ENCODE data around the gene ALG2. TPM values are rescaled to one million over a fixed set of nuclear protein-coding genes. Genes with fewer than 3 reads are reported as not detected.

Gene ALG2
- total RNA-seq, 3 donors from 2014 or later (not counting 1 experiment from before 2014, with no cell fraction given) = 17.3 to 23.2 (median 20.7) TPM

- Histone ChIP-seq H3K27ac (ENCODE audit: low read length) (no peak overlapping the region), H3K4me3 (ENCODE audit: low read length) (no peak overlapping the region), H3K4me1 (ENCODE audit: control insufficient read depth, insufficient read depth, low read length) (peaks cover 11% of the 10 kb centered on the region), H3K9me3 (ENCODE audit: control insufficient read depth, insufficient read depth, low read length) (no peaks in the 10 kb centered on the region), H3K36me3 (ENCODE audit: control insufficient read depth, insufficient read depth, low read length) (no peaks in the 10 kb centered on the region), H3K27me3 (ENCODE audit: control insufficient read depth, insufficient read depth, low read length) (no peaks in the 10 kb centered on the region)
- H3K27me3 Mint-ChIP-seq (ENCODE audit: low read depth in 2 of 2) = peaks cover 24 to 35% of the 10 kb centered on the region in 2 donors
- no peaks in the 10 kb centered on the region for H3K9me3 Mint-ChIP-seq
- no peaks in the 10 kb centered on the region for H3K36me3 Mint-ChIP-seq
- TF ChIP-seq CTCF (IDR thresholded peaks at IDR 0.05) = no peak
- H3K4me1 Mint-ChIP-seq = peaks cover 7 to 22% of the 10 kb centered on the region in 2 donors
- intact Hi-C loops (cut with micrococcal nuclease) = no loop called here
- ATAC-seq = no peak
- no peak overlapping the region for H3K27ac Mint-ChIP-seq
- no peak for DNase-seq
- 74% methylated on average over 2 of the region's 2 CpGs for WGBS (ENCODE audit: insufficient coverage)
- H3K4me3 Mint-ChIP-seq = no peak overlapping the region
Measured at GRCh38 chr9:99189186-99189585, 32.6 kb downstream of the ALG2 start.

GRCh38 chr9:99187311-99187710 lies 34.4 kb downstream of the ALG2 start:
- ATAC-seq (no peak), DNase-seq (no peak)
- Mint-ChIP-seq H3K27me3 (ENCODE audit: low read depth in 2 of 2) (peaks cover 19 to 33% of the 10 kb centered on the region in 2 donors), H3K36me3 (no peaks in the 10 kb centered on the region), H3K4me3 (no peak overlapping the region), H3K9me3 (no peaks in the 10 kb centered on the region), H3K4me1 (peaks cover 7 to 16% of the 10 kb centered on the region in 2 donors), H3K27ac (no peak overlapping the region)
- WGBS (ENCODE audit: insufficient coverage) = 80% methylated on average over 4 of the region's 4 CpGs
- intact Hi-C loops (cut with micrococcal nuclease) = no loop called here
- Histone ChIP-seq H3K4me3 (ENCODE audit: low read length) (no peak overlapping the region), H3K36me3 (ENCODE audit: control insufficient read depth, insufficient read depth, low read length) (no peaks in the 10 kb centered on the region), H3K9me3 (ENCODE audit: control insufficient read depth, insufficient read depth, low read length) (no peaks in the 10 kb centered on the region), H3K27ac (ENCODE audit: low read length) (no peak overlapping the region), H3K27me3 (ENCODE audit: control insufficient read depth, insufficient read depth, low read length) (no peaks in the 10 kb centered on the region), H3K4me1 (ENCODE audit: control insufficient read depth, insufficient read depth, low read length) (peaks cover 13% of the 10 kb centered on the region)
- no peak for TF ChIP-seq CTCF (IDR thresholded peaks at IDR 0.05)

DNA sequence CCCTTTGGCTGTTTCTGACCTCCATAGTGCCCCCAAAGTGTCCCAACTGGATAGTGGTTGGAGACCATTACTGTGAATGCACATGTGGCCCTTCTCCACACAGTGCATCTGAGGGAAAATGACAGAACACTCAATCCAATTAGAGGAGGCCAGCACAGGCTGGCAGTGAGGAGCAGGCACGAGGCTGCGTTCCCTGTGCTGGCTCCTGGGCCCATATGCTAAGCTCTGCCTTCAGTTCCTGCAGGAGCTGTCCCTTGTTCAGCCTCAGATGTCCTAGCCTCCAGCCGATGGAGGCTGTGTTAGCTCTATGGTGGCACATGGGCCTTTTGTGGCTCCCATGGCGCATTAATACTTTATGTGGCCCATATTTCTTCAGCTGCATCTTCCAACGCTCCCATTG lies 35.8 kb downstream of the ALG2 start:
- Histone ChIP-seq H3K4me1 (ENCODE audit: control insufficient read depth, insufficient read depth, low read length) (peaks cover 23% of the 10 kb centered on the region), H3K27me3 (ENCODE audit: control insufficient read depth, insufficient read depth, low read length) (no peaks in the 10 kb centered on the region), H3K27ac (ENCODE audit: low read length) (no peak overlapping the region), H3K4me3 (ENCODE audit: low read length) (no peak overlapping the region), H3K36me3 (ENCODE audit: control insufficient read depth, insufficient read depth, low read length) (no peaks in the 10 kb centered on the region), H3K9me3 (ENCODE audit: control insufficient read depth, insufficient read depth, low read length) (no peaks in the 10 kb centered on the region)
- intact Hi-C loops (cut with micrococcal nuclease) = no loop called here
- TF ChIP-seq CTCF (IDR thresholded peaks at IDR 0.05) = no peak
- WGBS (ENCODE audit: insufficient coverage) = 98% methylated on average over 5 of the region's 5 CpGs
- Mint-ChIP-seq H3K9me3 (no peaks in the 10 kb centered on the region), H3K4me1 (peaks cover 17 to 22% of the 10 kb centered on the region in 2 donors), H3K27me3 (ENCODE audit: low read depth in 2 of 2) (peaks cover 15 to 24% of the 10 kb centered on the region in 2 donors), H3K27ac (no peak overlapping the region), H3K4me3 (no peak overlapping the region), H3K36me3 (no peaks in the 10 kb centered on the region)
- DNase-seq (no peak), ATAC-seq (no peak)

- intact Hi-C loops (cut with micrococcal nuclease) = no loop called here
- Mint-ChIP-seq H3K4me3 (no peak overlapping the region), H3K9me3 (no peaks in the 10 kb centered on the region), H3K4me1 (peaks cover 17 to 22% of the 10 kb centered on the region in 2 donors), H3K27ac (peak overlapping the region in 1 of 2 donors; percentile 72), H3K27me3 (ENCODE audit: low read depth in 2 of 2) (peaks cover 13 to 17% of the 10 kb centered on the region in 2 donors), H3K36me3 (no peaks in the 10 kb centered on the region)
- Histone ChIP-seq H3K27me3 (ENCODE audit: control insufficient read depth, insufficient read depth, low read length) (no peaks in the 10 kb centered on the region), H3K9me3 (ENCODE audit: control insufficient read depth, insufficient read depth, low read length) (no peaks in the 10 kb centered on the region), H3K4me3 (ENCODE audit: low read length) (no peak overlapping the region), H3K36me3 (ENCODE audit: control insufficient read depth, insufficient read depth, low read length) (no peaks in the 10 kb centered on the region), H3K27ac (ENCODE audit: low read length) (no peak overlapping the region), H3K4me1 (ENCODE audit: control insufficient read depth, insufficient read depth, low read length) (peaks cover 27% of the 10 kb centered on the region)
- 79% methylated on average over 5 of the region's 5 CpGs for WGBS (ENCODE audit: insufficient coverage)
- DNase-seq = no peak
- TF ChIP-seq CTCF (IDR thresholded peaks at IDR 0.05) = no peak
- no peak for ATAC-seq
Measured at GRCh38 chr9:99185348-99185632, 36.5 kb downstream of the ALG2 start.

All from natural killer cell (primary cell).